Measurements from ENCODE around the gene CYB5A.

Gene CYB5A

GRCh38 chr18:74251297-74252038 lies 40.3 kb downstream of the CYB5A start:
- TF ChIP-seq, protein P1, sequence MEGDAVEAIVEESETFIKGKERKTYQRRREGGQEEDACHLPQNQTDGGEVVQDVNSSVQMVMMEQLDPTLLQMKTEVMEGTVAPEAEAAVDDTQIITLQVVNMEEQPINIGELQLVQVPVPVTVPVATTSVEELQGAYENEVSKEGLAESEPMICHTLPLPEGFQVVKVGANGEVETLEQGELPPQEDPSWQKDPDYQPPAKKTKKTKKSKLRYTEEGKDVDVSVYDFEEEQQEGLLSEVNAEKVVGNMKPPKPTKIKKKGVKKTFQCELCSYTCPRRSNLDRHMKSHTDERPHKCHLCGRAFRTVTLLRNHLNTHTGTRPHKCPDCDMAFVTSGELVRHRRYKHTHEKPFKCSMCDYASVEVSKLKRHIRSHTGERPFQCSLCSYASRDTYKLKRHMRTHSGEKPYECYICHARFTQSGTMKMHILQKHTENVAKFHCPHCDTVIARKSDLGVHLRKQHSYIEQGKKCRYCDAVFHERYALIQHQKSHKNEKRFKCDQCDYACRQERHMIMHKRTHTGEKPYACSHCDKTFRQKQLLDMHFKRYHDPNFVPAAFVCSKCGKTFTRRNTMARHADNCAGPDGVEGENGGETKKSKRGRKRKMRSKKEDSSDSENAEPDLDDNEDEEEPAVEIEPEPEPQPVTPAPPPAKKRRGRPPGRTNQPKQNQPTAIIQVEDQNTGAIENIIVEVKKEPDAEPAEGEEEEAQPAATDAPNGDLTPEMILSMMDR (IDR thresholded peaks at IDR 0.05; ENCODE audit: control insufficient read depth, insufficient read depth, low read depth, low read length, missing control alignments): no peak
- DNase-seq (ENCODE audit: low read depth): peak; percentile 68
- no peak overlapping the region for H3K4me3 ChIP-seq (ENCODE audit: control insufficient read depth, low read depth, low read length)

DNA sequence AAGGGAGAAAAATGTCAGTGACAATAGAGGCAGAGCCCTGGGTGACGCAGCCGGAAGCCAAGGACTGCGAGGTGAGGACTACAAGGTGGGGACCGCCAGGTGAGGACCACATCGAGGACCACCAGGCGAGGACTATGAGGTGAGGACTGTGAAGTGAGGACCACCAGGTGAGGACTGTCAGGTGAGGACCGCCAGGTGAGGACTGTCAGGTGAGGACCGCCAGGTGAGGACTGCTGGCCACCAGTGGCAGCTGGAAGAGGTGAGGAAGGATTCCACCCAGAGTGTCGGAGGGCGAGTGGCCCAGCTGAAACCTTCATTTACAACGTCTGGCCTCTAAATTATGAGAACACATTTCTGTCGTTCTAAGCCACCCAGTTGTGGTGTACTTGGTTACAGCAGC lies 41.6 kb downstream of the CYB5A start:
- TF ChIP-seq, protein P1 (IDR thresholded peaks at IDR 0.05; ENCODE audit: control insufficient read depth, insufficient read depth, low read depth, low read length, missing control alignments): no peak
- no peak overlapping the region for H3K4me3 ChIP-seq (ENCODE audit: control insufficient read depth, low read depth, low read length)
- no peak for DNase-seq (ENCODE audit: low read depth)

DNA sequence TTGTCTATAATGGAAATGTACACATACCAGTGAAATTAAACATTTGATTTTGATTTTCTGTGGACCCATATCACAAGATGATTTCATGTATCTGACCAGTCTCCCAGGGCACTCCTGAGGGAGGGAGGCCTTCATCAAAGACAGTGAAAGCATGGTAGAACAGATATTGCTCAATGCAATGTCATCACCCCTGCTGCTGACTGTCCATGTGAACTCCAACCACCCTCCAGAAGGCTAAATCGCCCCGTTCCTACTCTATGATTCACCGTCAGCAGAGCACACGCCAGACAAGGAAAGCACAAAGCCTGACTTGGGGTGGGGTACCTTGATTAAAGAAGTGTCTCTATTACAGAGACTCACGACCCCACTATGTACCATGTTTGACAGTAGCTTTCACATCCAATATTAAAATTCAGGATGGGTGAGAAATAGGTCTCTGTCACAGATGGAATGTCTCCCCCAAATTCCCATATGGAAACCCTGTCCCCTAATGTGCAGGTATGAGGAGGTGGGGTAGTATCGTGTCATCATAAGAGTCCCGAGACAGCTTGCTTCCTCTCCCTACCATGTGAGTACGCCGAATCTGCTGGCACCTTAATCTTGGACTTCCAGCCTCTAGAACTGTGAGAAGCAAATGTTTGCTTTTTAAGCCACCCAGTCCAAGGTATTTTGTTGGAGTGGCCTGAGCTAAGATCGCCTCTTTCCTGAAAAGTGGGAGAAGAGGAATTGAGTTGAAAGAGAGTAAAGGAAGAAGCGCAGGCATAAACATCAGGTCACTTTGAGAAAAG lies 42.4 kb downstream of the CYB5A start:
- H3K4me3 ChIP-seq (ENCODE audit: control insufficient read depth, low read depth, low read length): no peak overlapping the region
- TF ChIP-seq, protein P1 (IDR thresholded peaks at IDR 0.05; ENCODE audit: control insufficient read depth, insufficient read depth, low read depth, low read length, missing control alignments): no peak
- peak; percentile 67 for DNase-seq (ENCODE audit: low read depth)

GRCh38 chr18:74248595-74248994 lies 43.2 kb downstream of the CYB5A start:
- no peak for DNase-seq (ENCODE audit: low read depth)
- no peak overlapping the region for H3K4me3 ChIP-seq (ENCODE audit: control insufficient read depth, low read depth, low read length)
- TF ChIP-seq, protein P1 (IDR thresholded peaks at IDR 0.05; ENCODE audit: control insufficient read depth, insufficient read depth, low read depth, low read length, missing control alignments): no peak

DNA sequence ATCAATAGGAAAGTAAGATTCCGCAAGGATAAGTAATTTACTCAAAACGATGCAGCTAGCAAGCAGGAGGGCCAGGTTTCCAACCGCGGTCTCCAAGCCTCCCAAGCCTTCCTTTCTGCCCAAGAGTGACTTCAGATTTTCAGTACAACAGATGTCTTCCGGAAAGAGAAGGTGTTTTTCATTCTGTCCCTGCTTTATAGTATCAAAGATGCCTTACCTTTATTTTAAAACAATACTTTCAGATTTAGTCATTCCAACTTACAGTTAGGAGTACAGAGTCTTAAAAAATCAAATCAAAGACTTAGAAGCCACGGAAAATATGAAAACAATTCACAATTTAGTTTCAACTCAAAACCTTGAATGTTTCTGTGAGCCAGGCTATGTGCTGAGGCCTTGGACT lies 43.6 kb downstream of the CYB5A start:
- TF ChIP-seq, protein P1 (IDR thresholded peaks at IDR 0.05; ENCODE audit: control insufficient read depth, insufficient read depth, low read depth, low read length, missing control alignments): no peak
- H3K4me3 ChIP-seq (ENCODE audit: control insufficient read depth, low read depth, low read length): no peak overlapping the region
- DNase-seq (ENCODE audit: low read depth): no peak

DNA sequence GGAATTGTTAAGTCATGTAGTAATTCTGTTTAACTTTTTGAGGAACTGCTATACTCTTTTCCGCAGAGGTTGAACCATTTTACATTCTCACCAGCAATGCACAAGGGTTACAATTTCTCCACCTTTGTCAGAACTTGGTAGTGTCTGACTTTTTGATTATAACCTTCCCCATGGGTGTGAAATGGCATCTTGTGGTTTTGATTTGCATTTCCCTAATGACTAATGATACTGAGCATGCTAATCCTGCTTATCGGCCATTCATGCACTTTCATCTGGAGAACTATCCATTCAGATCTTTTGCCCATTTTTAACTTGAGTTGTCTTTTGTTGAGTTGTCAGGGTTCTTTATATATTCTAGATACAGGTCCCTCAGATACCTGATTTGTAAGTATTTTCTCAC lies 47.2 kb downstream of the CYB5A start:
- no peak overlapping the region for H3K4me3 ChIP-seq (ENCODE audit: control insufficient read depth, low read depth, low read length)
- TF ChIP-seq, protein P1 (IDR thresholded peaks at IDR 0.05; ENCODE audit: control insufficient read depth, insufficient read depth, low read depth, low read length, missing control alignments): no peak
- DNase-seq (ENCODE audit: low read depth): no peak
